ENCODE data around the gene CTNNA3.

DNA sequence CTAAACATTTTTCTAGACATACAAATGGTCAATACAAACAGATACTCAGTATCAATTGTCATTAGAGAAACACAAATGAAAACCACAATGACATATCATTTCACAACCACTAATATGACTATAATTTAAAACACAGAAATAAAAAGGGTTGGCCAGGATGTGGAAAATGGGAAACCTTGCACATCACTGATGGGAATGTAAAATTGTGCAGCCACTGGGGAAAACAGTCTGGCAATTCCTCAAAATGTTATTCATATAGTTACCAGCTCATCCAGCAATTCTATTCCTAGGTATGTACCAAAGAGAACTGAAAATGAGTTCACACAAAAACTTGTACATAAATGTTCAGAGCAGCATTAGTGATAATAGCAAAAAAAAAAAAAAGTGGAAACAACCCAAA, 876.3 kb downstream of the CTNNA3 start:
- TF ChIP-seq POLR2A (IDR thresholded peaks at IDR 0.05; ENCODE audit: low read depth, low read length): no peak
- TF ChIP-seq, protein P1, sequence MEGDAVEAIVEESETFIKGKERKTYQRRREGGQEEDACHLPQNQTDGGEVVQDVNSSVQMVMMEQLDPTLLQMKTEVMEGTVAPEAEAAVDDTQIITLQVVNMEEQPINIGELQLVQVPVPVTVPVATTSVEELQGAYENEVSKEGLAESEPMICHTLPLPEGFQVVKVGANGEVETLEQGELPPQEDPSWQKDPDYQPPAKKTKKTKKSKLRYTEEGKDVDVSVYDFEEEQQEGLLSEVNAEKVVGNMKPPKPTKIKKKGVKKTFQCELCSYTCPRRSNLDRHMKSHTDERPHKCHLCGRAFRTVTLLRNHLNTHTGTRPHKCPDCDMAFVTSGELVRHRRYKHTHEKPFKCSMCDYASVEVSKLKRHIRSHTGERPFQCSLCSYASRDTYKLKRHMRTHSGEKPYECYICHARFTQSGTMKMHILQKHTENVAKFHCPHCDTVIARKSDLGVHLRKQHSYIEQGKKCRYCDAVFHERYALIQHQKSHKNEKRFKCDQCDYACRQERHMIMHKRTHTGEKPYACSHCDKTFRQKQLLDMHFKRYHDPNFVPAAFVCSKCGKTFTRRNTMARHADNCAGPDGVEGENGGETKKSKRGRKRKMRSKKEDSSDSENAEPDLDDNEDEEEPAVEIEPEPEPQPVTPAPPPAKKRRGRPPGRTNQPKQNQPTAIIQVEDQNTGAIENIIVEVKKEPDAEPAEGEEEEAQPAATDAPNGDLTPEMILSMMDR (IDR thresholded peaks at IDR 0.05; ENCODE audit: extremely low read depth in 1 of 2, insufficient read depth in 1 of 2, low read depth in 1 of 2, low read length in 2 of 2): no peak
- no peak for TF ChIP-seq EZH2 (IDR thresholded peaks at IDR 0.05; ENCODE audit: borderline replicate concordance, low read depth, low read length, severe bottlenecking)
- TF ChIP-seq JUN (IDR thresholded peaks at IDR 0.05; ENCODE audit: borderline replicate concordance, insufficient read depth, insufficient read length, low read depth): no peak
- no peak for TF ChIP-seq MYC (IDR thresholded peaks at IDR 0.05; ENCODE audit: low read depth, low read length)
- TF ChIP-seq POLR2AphosphoS5 (IDR thresholded peaks at IDR 0.05; ENCODE audit: insufficient read depth, low read depth, low read length): no peak
- TF ChIP-seq, protein P2, sequence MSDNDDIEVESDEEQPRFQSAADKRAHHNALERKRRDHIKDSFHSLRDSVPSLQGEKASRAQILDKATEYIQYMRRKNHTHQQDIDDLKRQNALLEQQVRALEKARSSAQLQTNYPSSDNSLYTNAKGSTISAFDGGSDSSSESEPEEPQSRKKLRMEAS (IDR thresholded peaks at IDR 0.05; ENCODE audit: insufficient read depth, insufficient read length): no peak
